Liver (tissue), 9 donors: Measurements from ENCODE around the gene COL4A1. TPM values are rescaled to one million over a fixed set of nuclear protein-coding genes. Genes with fewer than 3 reads are reported as not detected.
A peak's percentile ranks its signal among the peaks of the same experiment; 100 is the strongest.

Source experiments
- DNase-seq: peaks from one replicate; pipeline ENCODE4 v3.0.0-alpha.2; 2017; ENCODE audit warnings: low spot score
- H3K27ac ChIP-seq, 2 donors: one replicate each; pipeline ENCODE4 v1.7.0; 2013; ENCODE audit warnings: inconsistent platforms in 2 of 2, low read length in 2 of 2, control low read depth in 1 of 2, low read depth in 1 of 2, mild to moderate bottlenecking in 1 of 2
- H3K27me3 ChIP-seq, 4 donors: one replicate each; pipeline versions ENCODE4 v1.6.1 to v1.7.0; 2013; ENCODE audit warnings: low read length in 3 of 4, inconsistent platforms in 1 of 4, mild to moderate bottlenecking in 1 of 4, moderate library complexity in 1 of 4; ENCODE audit not compliant: control insufficient read depth in 4 of 4, insufficient read depth in 4 of 4
- H3K36me3 ChIP-seq, 4 donors: one replicate each; pipeline versions ENCODE4 v1.6.1 to v1.7.0; 2013; ENCODE audit warnings: low read length in 3 of 4, mild to moderate bottlenecking in 3 of 4, low read depth in 1 of 4, moderate library complexity in 1 of 4; ENCODE audit not compliant: control insufficient read depth in 4 of 4, insufficient read depth in 3 of 4
- H3K4me1 ChIP-seq, 4 donors: one replicate each; pipeline versions ENCODE4 v1.6.1 to v1.7.0; 2013; ENCODE audit warnings: low read length in 3 of 4, mild to moderate bottlenecking in 3 of 4, moderate library complexity in 1 of 4; ENCODE audit not compliant: control insufficient read depth in 4 of 4, insufficient read depth in 4 of 4
- H3K4me3 ChIP-seq, 3 donors: one replicate each; pipeline versions ENCODE4 v1.6.1 to v1.7.0; 2013; ENCODE audit warnings: low read length in 3 of 3, control low read depth in 1 of 3, low read depth in 1 of 3, mild to moderate bottlenecking in 1 of 3
- H3K9ac ChIP-seq, 2 donors: one replicate each; pipeline ENCODE4 v1.7.0; 2013; ENCODE audit warnings: low read length in 2 of 2, mild to moderate bottlenecking in 2 of 2, moderate library complexity in 2 of 2, control low read depth in 1 of 2, low read depth in 1 of 2
- H3K9me3 ChIP-seq, 4 donors: one replicate each; pipeline versions ENCODE4 v1.6.1 to v1.7.0; 2013; ENCODE audit warnings: low read length in 3 of 4; ENCODE audit not compliant: control insufficient read depth in 4 of 4
- ATF3 ChIP-seq: IDR thresholded peaks from 2 replicates; pipeline ENCODE4 v1.6.1; 2016; ENCODE audit warnings: antibody characterized with exemption
- CTCF ChIP-seq: fragments of 150-350 bp; IDR thresholded peaks from 2 replicates; pipeline ENCODE4 v1.5.1; 2017; ENCODE audit warnings: improper control_type of control experiment, low read depth, low read length; ENCODE audit not compliant: missing input control
- EGR1 ChIP-seq, 2 donors: IDR thresholded peaks; 2 replicates each; pipeline ENCODE4 v1.6.1; 2016 to 2018; ENCODE audit warnings: antibody characterized with exemption in 2 of 2, low read depth in 2 of 2
- FOXA1 ChIP-seq: IDR thresholded peaks from 2 replicates; pipeline ENCODE4 v1.6.1; 2016; ENCODE audit warnings: antibody characterized with exemption
- FOXA2 ChIP-seq: IDR thresholded peaks from 2 replicates; pipeline ENCODE4 v1.6.1; 2016; ENCODE audit warnings: antibody characterized with exemption
- GABPA ChIP-seq, 2 donors: IDR thresholded peaks in 1 of 2; conservative IDR thresholded peaks in 1 of 2; 2 replicates each; pipeline ENCODE4 v1.6.1; 2016; ENCODE audit warnings: antibody characterized with exemption in 2 of 2, mild to moderate bottlenecking in 1 of 2, moderate library complexity in 1 of 2
- HNF4A ChIP-seq, 2 donors: conservative IDR thresholded peaks; 2 replicates each; pipeline ENCODE4 v1.6.1; 2016; ENCODE audit warnings: antibody characterized with exemption in 2 of 2, mild to moderate bottlenecking in 2 of 2
- HNF4G ChIP-seq: IDR thresholded peaks from 2 replicates; pipeline ENCODE4 v1.6.1; 2016; ENCODE audit warnings: antibody characterized with exemption
- JUND ChIP-seq, 2 donors: IDR thresholded peaks; 2 replicates each; pipeline ENCODE4 v1.6.1; 2016; ENCODE audit warnings: antibody characterized with exemption in 2 of 2
- MAX ChIP-seq: IDR thresholded peaks from 2 replicates; pipeline ENCODE4 v1.6.1; 2016; ENCODE audit warnings: antibody characterized with exemption
- NR2F2 ChIP-seq: IDR thresholded peaks from 2 replicates; pipeline ENCODE4 v1.6.1; 2016; ENCODE audit warnings: antibody characterized with exemption
- RAD21 ChIP-seq, 2 donors: IDR thresholded peaks; 2 replicates each; pipeline ENCODE4 v1.6.1; 2016; ENCODE audit warnings: antibody characterized with exemption in 2 of 2, mild to moderate bottlenecking in 2 of 2
- REST ChIP-seq: IDR thresholded peaks from 2 replicates; pipeline ENCODE4 v1.6.1; 2016; ENCODE audit warnings: antibody characterized with exemption, mild to moderate bottlenecking
- RXRA ChIP-seq, 2 donors: IDR thresholded peaks; 2 replicates each; pipeline ENCODE4 v1.6.1; 2017 to 2018; ENCODE audit warnings: antibody characterized with exemption in 2 of 2, mild to moderate bottlenecking in 1 of 2
- SP1 ChIP-seq: IDR thresholded peaks from 2 replicates; pipeline ENCODE4 v1.6.1; 2018; ENCODE audit warnings: antibody characterized with exemption, mild to moderate bottlenecking
- TAF1 ChIP-seq: conservative IDR thresholded peaks from 2 replicates; pipeline ENCODE4 v1.6.1; 2016; ENCODE audit warnings: antibody characterized with exemption, mild to moderate bottlenecking
- YY1 ChIP-seq: IDR thresholded peaks from 2 replicates; pipeline ENCODE4 v1.6.1; 2016; ENCODE audit warnings: antibody characterized with exemption, mild to moderate bottlenecking
- ZBTB33 ChIP-seq: IDR thresholded peaks from 2 replicates; pipeline ENCODE4 v1.6.1; 2016; ENCODE audit warnings: antibody characterized with exemption
- WGBS: extraction: QIAGEN DNeasy Blood & Tissue Kit; methylation state at CpG from one replicate; pipeline ENCODE4 v1.1.7; 2013; 5-methylcytosine and 5-hydroxymethylcytosine counted together
- polyA plus RNA-seq, 2 donors: library from polyadenylated mRNA; stranded (reverse) in 1 of 2; unstranded in 1 of 2; fragments of 200-250 nt in 1 of 2; fragments of >200 nt in 1 of 2; fragmentation: Nextera tagmentation in 1 of 2; extraction: Ambion mirVana in 1 of 2; gene quantifications; one replicate each; pipeline versions ENCODE4 v1.2.1 to v1.2.3, GENCODE V29; 2013 to 2015
- total RNA-seq, 2 donors: library from RNA; depleted of rRNA; stranded (reverse); fragments of >200 nt; gene quantifications; one replicate each; pipeline ENCODE4 v1.2.3, GENCODE V29; 2014
- donor health status: healthy.
- donor health status: healthy.
- donor health status: healthy.
- donor health status: healthy.
- donor health status: healthy.

Gene COL4A1
- total and polyA plus RNA-seq, 4 donors: 5.0 to 68.5 (median 37.9) TPM

GRCh38 chr13:110305544-110305943 lies 1.4 kb downstream of the COL4A1 start:
- TF ChIP-seq ZBTB33 (no peak), EGR1 (IDR thresholded peaks at IDR 0.05; ENCODE audit: low read depth in 2 of 2) (no peak), HNF4A (conservative IDR thresholded peaks at IDR 0.05) (no peak), SP1 (no peak), JUND (IDR thresholded peaks at IDR 0.05) (no peak), FOXA2 (no peak), RAD21 (IDR thresholded peaks at IDR 0.05) (no peak), YY1 (no peak), RXRA (IDR thresholded peaks at IDR 0.05) (no peak), TAF1 (no peak), ATF3 (no peak), GABPA (IDR thresholded peaks at IDR 0.05 in 1 of 2, conservative IDR thresholded peaks at IDR 0.05 in 1 of 2) (no peak), MAX (no peak), HNF4G (no peak), FOXA1 (no peak), REST (no peak), CTCF (no peak)
- no peaks in the 10 kb centered on the region for H3K36me3 ChIP-seq
- H3K9me3 ChIP-seq: no peaks in the 10 kb centered on the region
- 20% methylated on average over 2 of the region's 2 CpGs for WGBS
- peak overlapping the region in 1 of 2 donors; percentile 16 for H3K27ac ChIP-seq
- peak overlapping the region in 1 of 2 donors; percentile 29 for H3K9ac ChIP-seq
- peaks cover 3 to 33% (median 20%) of the 10 kb centered on the region in 4 donors for H3K4me1 ChIP-seq
- H3K27me3 ChIP-seq: peaks cover 3 to 28% (median 13%) of the 10 kb centered on the region in 4 donors
- DNase-seq: no peak
- H3K4me3 ChIP-seq: peak overlapping the region in 1 of 3 donors; percentile 55

- 17% methylated on average over 4 of the region's 4 CpGs for WGBS
- H3K27ac ChIP-seq: no peak overlapping the region
- peak overlapping the region in 1 of 3 donors; percentile 55 for H3K4me3 ChIP-seq
- no peak overlapping the region for H3K9ac ChIP-seq
- H3K36me3 ChIP-seq: no peaks in the 10 kb centered on the region
- no peaks in the 10 kb centered on the region for H3K9me3 ChIP-seq
- H3K4me1 ChIP-seq: peaks cover 3 to 33% (median 20%) of the 10 kb centered on the region in 4 donors
- DNase-seq: no peak
- peaks cover 3 to 26% (median 12%) of the 10 kb centered on the region in 4 donors for H3K27me3 ChIP-seq
- TF ChIP-seq GABPA (IDR thresholded peaks at IDR 0.05 in 1 of 2, conservative IDR thresholded peaks at IDR 0.05 in 1 of 2): no peak
- TF ChIP-seq NR2F2: no peak
- TF ChIP-seq CTCF: no peak
- TF ChIP-seq RXRA (IDR thresholded peaks at IDR 0.05): no peak
- no peak for TF ChIP-seq HNF4A (conservative IDR thresholded peaks at IDR 0.05)
- no peak for TF ChIP-seq HNF4G
- no peak for TF ChIP-seq TAF1
- no peak for TF ChIP-seq YY1
- no peak for TF ChIP-seq ATF3
Measured at GRCh38 chr13:110305001-110305400, 2.0 kb downstream of the COL4A1 start.
